Activated naive CD4-positive, alpha-beta T cell treated with Interleukin-2 at 50 U/mL for 16 hours (primary cell): ENCODE results near the gene IER3.
"Not testable (repeated sequence)": the region's sequence is repeated elsewhere in the genome, so short reads cannot be mapped to it uniquely, and the experiment has no call there.

Experiments used
- DNase-seq: peaks from one replicate; pipeline ENCODE4 v3.0.0-alpha.2; 2020

The IER3 gene

DNA sequence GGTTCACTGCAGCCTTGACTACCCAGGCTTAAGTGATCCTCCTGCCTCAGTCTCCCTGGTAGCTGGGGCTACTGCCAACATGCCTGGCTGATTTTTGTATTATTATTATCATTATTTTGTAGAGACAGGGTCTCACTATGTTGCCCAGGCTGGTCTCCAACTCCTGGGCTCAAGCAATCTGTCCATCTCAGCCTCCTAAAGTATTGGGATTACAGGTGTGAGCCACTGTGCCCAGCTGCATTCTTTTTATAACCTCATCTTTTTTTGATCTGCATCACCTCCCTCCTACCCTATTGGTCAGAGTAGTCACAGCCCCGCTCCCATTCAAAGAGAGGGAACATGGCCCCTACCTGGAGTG lies 23.6 kb upstream of the IER3 start:
- DNase-seq, result no peak

- DNase-seq, result no peak
These were observed 23.0 kb upstream of the IER3 start for GRCh38 chr6:30767158-30767943.

DNA sequence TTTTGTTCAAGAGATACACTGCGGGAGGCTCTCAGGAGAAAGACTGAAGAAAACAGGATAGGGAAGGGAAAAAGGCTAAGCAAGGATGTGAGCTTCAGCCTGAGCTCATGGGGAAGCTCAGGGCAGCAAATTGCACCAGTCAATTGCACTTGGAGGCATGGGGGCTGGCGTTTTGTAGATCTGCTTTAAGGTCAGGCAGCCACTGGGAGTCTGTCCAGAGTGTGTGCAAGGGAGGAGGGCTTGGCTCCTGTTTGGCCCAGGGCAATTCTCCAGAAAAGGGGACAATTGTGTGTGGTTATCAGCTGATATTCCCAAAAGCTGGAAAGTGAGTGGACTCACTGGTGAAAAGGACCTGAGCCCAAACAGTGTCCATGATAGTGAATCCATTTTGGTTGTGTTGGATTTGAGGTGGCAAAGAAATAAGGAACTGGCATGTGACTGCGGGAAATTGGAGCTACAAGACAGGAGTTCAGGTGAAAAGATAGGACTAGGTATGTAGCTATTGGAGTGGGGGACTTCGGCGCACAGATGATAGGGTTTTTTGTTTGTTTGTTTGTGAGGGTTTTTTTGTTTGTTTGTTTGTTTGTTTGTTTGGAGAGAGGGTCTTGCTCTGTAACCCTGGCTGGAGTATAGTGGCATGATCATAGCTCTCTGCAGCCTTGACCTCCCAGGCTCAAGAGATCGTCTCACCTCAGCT lies 22.3 kb upstream of the IER3 start:
- no peak for DNase-seq

- DNase-seq, result not testable (repeated sequence)
These were observed 21.1 kb upstream of the IER3 start for GRCh38 chr6:30765495-30765894.

DNA sequence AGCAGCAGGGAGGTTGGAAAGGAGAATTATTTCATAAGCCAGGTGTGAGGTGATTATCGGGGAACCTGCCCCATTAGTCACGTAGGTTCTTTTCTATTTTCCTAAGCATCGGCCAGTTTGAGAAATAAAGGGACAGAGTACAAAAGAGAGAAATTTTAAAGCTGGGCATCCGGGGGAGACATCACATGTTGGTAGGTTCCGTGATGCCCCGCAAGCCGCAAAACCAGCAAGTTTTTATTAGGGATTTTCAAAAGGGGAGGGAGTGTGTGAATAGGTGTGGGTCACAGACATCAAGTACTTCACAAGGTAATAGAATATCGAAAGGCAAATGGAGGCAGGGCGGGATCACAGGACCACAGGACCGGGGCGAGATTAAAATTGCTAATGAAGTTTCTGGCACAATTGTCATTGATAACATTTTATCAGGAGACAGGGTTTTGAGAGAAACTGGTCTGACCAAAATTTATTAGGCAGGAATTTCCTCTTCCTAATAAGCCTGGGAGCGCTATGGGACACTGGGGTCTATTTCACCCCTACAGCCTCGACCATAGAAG lies 20.2 kb upstream of the IER3 start:
- not testable (repeated sequence) for DNase-seq

DNA sequence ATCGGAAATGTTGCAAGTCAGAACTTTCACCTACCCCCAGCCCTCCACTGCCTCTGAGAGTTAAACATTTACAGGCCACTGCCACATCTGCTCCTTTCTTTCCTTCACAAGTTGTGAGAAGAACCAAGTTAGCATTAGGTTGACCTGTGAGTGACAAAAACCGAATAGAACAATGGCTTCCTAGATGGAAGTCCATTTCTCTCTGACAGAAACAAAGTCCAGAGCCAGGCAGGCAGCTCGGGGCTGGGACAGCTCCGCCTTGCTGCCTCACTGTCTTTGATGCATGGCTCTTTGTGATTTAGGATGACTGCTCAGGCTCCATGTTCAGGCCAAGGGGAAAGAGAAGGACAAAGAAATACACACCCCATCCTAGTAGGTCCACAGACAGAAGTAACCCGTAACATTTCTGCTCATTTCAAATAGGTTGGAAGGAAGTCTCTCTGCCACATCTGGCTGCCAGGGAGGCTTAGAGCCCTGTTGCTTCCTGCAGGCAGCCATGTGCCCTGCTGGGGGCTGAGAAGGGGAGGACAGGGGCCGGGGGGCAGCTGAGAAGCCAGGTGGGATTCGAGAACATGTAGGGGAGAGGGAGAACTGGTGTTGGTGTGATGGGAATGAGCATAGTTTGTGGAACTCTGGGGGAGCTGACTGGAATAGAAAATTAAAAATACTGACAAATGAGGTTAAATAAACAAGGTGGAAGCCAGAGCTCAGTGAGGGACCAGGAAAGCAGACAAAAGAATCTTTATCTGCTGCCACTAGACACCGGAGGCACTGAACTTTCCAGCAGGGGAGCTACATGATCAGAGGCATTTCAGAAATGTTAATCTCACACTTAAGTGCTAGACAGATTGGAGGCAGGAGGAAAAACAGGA lies 19.5 kb upstream of the IER3 start:
- DNase-seq, result no peak

- DNase-seq, result no peak
These were observed 18.8 kb upstream of the IER3 start for GRCh38 chr6:30763155-30763617.

DNA sequence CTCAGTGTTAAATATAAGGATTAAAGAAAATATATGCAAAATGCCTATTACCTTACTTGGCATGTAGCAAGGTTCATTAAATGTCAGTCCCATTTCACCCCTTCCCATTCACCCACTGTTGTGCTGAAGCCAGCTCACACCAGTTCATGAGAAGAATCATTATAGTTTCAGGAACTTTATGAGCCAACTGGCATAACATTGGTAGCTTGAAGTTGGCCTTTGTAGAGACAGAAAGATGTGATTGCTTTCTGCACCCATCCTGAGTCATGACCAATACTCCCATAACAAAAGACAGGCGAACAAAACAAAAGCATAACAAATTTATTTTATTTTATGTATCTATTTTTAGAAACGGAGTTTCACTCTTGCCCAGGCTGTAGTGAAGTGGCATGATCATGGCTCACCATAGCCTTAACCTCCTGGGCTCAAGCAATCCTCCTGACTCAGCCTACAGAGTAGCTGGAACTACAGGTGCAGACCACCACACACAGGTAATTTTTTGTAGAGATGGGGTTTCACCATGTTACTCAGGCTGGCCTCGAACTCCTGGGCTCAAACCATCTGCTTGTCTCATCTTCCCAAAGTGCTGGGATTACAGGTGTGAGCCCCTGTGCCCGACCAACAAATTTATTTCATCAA lies 17.6 kb upstream of the IER3 start:
- no peak for DNase-seq

DNA sequence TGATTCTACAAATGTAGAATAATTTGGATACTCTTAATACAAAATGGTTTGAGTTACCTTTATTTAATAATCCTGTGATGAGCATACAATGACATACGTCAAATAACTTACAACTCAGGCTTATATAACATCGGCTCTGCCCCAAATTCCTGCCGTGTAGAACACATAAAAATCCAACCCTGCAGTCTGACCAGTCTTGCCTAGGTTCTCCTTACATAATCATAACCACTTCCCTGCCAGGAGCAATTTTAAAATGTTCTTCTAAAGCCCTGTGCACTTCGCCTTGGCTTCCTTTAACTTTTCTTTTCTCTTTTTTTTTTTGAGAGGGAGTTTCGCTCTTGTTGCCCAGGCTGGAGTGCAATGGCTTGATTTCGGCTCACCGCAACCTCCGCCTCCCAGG lies 16.2 kb upstream of the IER3 start:
- DNase-seq, result no peak

DNA sequence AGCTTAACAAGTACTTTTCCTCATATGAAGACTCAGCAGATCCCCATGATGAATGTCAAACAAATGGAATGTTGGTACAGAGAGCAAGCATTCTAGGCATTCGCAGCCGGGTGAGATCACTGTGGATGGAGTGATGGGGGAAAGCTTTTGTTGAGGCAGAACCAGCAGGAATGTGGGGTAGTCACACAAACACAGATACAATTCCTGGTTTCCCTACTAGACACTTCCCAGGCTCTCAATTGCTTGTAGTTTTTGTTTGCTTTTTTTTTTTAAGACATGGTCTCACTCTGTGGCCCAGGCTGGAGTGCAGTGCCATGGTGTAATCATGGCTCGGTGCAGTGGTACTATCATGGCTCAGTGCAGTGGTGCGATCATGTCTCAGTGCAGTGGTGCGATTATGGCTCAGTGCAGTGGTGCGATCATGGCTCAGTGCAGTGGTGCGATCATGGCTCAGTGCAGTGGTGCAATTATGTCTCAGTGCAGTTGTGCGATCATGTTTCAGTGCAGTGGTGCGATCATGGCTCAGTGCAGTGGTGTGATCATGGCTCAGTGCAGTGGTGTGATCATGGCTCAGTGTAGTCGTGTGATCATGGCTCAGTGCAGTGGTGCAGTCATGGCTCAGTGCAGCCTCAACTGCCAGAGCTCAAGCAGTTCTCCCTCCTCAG lies 15.4 kb upstream of the IER3 start:
- no peak for DNase-seq

DNA sequence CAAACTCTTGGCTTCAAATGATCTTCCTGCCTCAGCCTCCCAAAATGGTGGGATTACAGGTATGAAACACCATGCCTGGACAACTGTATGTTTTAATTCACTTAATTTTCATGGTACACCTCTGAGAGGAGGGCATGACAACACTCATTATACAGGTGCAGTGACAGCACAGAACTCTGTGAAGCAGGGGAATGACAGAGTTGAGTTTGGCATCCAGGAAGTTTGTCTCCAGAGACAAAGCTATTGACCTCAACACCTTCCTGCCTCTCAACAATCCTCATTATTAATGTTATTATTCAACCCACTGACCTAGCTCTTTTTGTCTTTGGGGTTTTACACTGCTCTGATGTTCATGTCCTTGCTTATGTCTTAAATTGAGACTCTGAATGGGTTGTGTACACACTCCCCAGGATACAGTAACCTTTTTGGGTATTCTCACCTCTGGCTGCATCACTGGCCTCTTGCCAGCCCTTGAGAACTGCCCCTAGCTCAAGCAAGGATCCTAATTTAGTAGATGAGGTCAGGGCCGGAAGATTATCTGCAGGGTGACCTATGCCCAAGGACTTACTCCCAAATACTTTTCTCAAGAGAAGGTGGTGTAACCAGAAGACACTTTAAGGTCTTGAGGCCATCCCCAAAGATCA lies 13.0 kb upstream of the IER3 start:
- DNase-seq, result no peak

DNA sequence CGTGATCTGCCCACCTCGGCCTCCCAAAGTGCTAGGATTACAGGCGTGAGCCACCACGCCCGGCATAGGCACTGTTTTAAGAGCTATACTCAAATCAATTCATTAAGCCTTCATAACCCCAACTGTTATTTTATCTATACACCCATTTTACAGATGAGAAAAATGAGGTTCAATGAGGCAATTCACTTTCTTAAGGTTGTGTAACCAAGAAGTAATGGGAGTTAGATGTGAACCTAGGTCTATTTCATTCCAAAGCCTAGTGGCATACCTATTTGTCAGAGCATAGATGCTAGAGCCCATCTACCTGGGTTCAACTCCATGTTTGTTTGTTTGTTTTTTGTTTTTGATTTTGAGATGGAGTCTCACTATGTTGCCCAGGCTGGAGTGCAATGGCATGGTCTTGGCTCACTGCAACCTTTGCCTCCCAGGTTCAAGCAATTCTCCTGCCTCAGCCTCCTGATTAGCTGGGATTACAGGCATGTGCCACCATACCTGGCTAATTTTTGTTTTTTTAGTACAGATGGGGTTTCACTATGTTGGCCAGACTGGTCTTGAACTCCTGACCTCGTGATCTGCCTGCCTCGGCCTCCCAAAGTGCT lies 12.2 kb upstream of the IER3 start:
- not testable (repeated sequence) for DNase-seq

DNA sequence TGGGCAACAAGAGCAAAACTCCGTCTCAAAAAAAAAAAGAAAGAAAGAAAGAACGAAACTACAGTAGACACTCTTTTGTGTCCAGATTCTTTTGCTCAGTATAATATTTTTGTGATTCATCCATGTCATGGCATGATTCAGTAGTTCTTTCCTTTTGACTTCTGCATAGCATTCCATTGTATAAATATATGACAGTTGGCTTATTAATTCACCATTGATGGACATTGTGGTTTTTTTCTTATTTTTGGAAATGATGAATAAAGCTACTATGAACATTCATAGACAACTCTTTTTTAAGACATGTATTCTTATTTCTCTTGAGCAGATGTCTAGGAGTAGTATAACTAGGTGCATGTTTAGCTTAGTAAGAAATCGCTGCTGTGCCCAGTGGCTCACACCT lies 10.3 kb upstream of the IER3 start:
- DNase-seq, result no peak

GRCh38 chr6:30752157-30752927 lies 8.0 kb upstream of the IER3 start:
- DNase-seq, result no peak

GRCh38 chr6:30750379-30750668 lies 6.0 kb upstream of the IER3 start:
- no peak for DNase-seq

GRCh38 chr6:30749554-30750378 lies 5.4 kb upstream of the IER3 start:
- DNase-seq, result no peak

DNA sequence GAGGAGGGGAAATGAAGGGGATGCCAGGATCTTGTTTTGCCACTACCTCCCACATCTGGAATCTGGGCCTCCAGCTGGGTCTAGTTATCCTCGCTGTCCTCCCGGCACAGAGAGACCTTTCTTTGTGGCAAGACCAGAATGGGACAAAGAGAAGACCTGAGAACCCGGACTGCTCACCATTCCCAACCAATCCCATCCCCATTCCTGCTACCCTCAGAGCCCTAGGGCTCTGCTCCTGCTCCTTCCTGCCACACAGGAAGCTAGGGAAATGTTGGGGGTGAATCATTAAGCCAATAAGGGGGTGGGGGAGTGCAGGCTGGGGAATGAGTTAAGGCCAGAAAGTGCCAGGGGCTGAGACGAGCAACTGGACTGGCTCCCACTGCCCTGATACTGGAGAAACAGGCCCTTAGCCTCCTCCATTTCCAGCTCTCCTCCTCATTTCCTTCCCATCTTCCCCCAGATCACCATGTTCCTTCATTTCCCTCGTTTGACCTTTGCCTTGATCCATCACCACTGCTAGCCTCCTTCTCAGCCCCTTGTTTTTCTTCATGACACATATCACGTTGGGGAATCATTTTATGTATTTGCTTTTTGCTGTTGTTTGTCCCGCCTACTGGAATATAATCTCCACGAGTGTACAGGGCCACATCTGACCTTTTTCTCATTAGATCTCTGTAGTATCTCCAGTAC lies 4.6 kb upstream of the IER3 start:
- no peak for DNase-seq

- no peak for DNase-seq
These were observed 3.8 kb upstream of the IER3 start for GRCh38 chr6:30747902-30748769.
